ENCODE results near the gene FLYWCH2. TPM values are rescaled to one million over a fixed set of nuclear protein-coding genes. Genes with fewer than 3 reads are reported as not detected.

The FLYWCH2 gene, protein sequence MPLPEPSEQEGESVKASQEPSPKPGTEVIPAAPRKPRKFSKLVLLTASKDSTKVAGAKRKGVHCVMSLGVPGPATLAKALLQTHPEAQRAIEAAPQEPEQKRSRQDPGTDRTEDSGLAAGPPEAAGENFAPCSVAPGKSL
- polyA plus RNA-seq (2013, experiment 1 of 2), result 25.5 TPM
- 24.0 TPM for polyA plus RNA-seq (2013, experiment 2 of 2)

DNA sequence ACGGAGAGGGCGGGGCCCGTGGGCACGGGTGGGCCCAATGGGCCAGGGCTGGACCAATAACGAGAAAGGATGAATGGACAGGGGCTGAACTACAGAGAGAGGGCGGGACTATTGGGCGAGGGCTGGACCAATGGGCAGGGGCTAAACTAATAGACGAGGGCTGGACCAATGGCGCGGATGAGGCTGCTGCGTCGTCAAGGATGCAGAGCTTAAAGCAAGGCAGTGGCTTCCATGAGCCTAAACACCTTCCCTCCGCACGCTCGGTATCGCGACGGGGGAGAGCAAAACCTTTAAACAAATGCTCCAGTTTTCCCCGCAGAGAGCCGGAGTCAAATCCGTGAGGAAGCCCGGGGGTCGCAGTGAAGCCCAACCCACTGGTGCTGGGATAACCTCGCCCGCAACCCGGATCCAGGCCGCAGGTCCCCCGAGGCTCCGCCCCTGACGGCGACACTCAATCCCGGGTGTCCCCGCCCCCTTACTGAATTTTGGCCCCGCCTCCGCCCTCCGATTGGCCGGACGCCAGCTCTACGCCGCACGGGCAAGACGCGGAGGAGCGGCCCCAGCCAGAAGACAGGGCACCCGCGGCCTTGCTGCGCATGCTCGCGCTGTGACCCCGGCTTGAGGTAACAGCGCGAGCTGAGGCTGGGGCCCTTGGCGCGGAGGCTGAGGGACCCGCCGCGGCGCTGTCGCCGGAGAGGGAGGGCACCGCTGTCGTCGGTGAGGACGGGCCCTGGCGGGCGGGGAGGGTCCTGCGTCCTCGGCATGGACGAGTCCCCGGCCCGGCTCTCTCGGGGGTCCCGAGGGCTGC, at the start of gene FLYWCH2:
Gene FLYWCH2 (plus strand): TSS at position 566 of the 808 bp plus-strand sequence. CDS start 13,235 bp downstream, outside the sequence.
- peak within 1 kb of the TSS; percentile 98 for H3K4me2 ChIP-seq (ENCODE audit: insufficient read depth, low read length, poor library complexity, severe bottlenecking)
- no peak within 1 kb of the TSS for H2BK12ac ChIP-seq (ENCODE audit: low read length)
- H3K79me1 ChIP-seq (ENCODE audit: low read depth, low read length), result peaks cover 2% of the 10 kb centered on the region
- no CpG with 5 or more reads among the region's 73 CpGs for WGBS, 2 donors (ENCODE audit: extremely low coverage in 2 of 2, insufficient read length in 2 of 2, insufficient replicate concordance in 1 of 2)
- H2BK15ac ChIP-seq (ENCODE audit: low read length), result peak within 1 kb of the TSS; percentile 75
- H3K36me3 ChIP-seq (replicated peaks in 1 of 2; ENCODE audit: control insufficient read depth in 2 of 2, insufficient read depth in 2 of 2, low read length in 2 of 2), result no peaks in the 10 kb centered on the region
- H3K4me1 ChIP-seq (ENCODE audit: control insufficient read depth in 2 of 2, insufficient read depth in 1 of 2, low read depth in 1 of 2, low read length in 2 of 2), result peaks cover 1 to 5% of the 10 kb centered on the region in 2 donors
- H3K9me3 ChIP-seq (replicated peaks in 1 of 2; ENCODE audit: control insufficient read depth in 2 of 2, insufficient read depth in 1 of 2, low read depth in 1 of 2, low read length in 2 of 2), result peaks cover 3 to 10% of the 10 kb centered on the region in 2 donors
- peak; percentile 98 for DNase-seq (ENCODE audit: low spot score)
- peak within 1 kb of the TSS; percentile 92 for H4K8ac ChIP-seq (ENCODE audit: low read depth, low read length)
- H3K4me3 ChIP-seq (ENCODE audit: low read length in 2 of 2), result peak within 1 kb of the TSS; percentile 60 to 95
- H3K23ac ChIP-seq (ENCODE audit: low read depth, low read length, poor library complexity), result peak within 1 kb of the TSS; percentile 97
- peak within 1 kb of the TSS; percentile 97 for H3K14ac ChIP-seq (ENCODE audit: low read length)
- H2BK5ac ChIP-seq (ENCODE audit: low read length), result peak within 1 kb of the TSS; percentile 88
- peak within 1 kb of the TSS; percentile 56 for H2AK5ac ChIP-seq (ENCODE audit: low read depth, low read length)
- peak within 1 kb of the TSS; percentile 92 for H3K18ac ChIP-seq (ENCODE audit: low read length)
- no peaks in the 10 kb centered on the region for H3K27me3 ChIP-seq (ENCODE audit: control insufficient read depth in 3 of 3, insufficient read depth in 3 of 3, low read depth in 1 of 3, low read length in 3 of 3)
- H2AFZ ChIP-seq (ENCODE audit: low read length), result peak within 1 kb of the TSS; percentile 95
- peak within 1 kb of the TSS; percentile 76 for H3K4ac ChIP-seq (ENCODE audit: low read length)
- H4K91ac ChIP-seq (ENCODE audit: low read depth, low read length, poor library complexity), result no peak within 1 kb of the TSS
- peak within 1 kb of the TSS; percentile 84 for H3K27ac ChIP-seq (replicated peaks; ENCODE audit: low read length)
- no peak within 1 kb of the TSS for H2BK120ac ChIP-seq (ENCODE audit: low read depth, low read length)
- peak within 1 kb of the TSS; percentile 99 for H3K9ac ChIP-seq (ENCODE audit: low read depth, low read length, poor library complexity)

DNA sequence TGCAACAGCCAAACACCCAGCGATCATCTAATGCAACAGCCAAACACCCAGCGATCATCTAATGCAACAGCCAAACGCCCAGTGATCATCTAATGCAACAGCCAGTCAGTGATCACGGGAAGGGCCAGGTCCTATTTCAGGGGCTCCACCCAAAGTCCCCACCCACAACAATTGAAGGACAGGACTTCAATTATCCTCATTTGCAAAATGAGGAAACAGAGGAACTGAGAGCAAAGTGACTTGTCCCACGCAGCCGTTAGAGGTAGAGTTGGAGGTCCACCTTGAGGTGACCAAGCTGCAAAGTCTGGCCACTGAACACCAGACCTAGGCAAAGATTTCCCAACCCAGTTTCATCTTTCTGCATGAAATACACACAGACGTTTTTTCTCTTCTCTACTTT, 49.2 kb upstream of the FLYWCH2 start:
- Histone ChIP-seq H3K23ac (ENCODE audit: low read depth, low read length, poor library complexity) (no peak overlapping the region), H3K27me3 (ENCODE audit: control insufficient read depth in 3 of 3, insufficient read depth in 3 of 3, low read depth in 1 of 3, low read length in 3 of 3) (peaks cover 0 to 22% (median 7%) of the 10 kb centered on the region in 3 experiments), H3K9me3 (replicated peaks in 1 of 2; ENCODE audit: control insufficient read depth in 2 of 2, insufficient read depth in 1 of 2, low read depth in 1 of 2, low read length in 2 of 2) (peaks cover 0 to 5% of the 10 kb centered on the region in 2 donors), H3K4me3 (ENCODE audit: low read length in 2 of 2) (no peak overlapping the region), H2AK5ac (ENCODE audit: low read depth, low read length) (no peak overlapping the region), H4K8ac (ENCODE audit: low read depth, low read length) (no peak overlapping the region), H3K9ac (ENCODE audit: low read depth, low read length, poor library complexity) (no peak overlapping the region), H3K79me1 (ENCODE audit: low read depth, low read length) (peaks cover 1% of the 10 kb centered on the region), H3K36me3 (replicated peaks in 1 of 2; ENCODE audit: control insufficient read depth in 2 of 2, insufficient read depth in 2 of 2, low read length in 2 of 2) (no peaks in the 10 kb centered on the region), H4K91ac (ENCODE audit: low read depth, low read length, poor library complexity) (no peak overlapping the region), H3K4me2 (ENCODE audit: insufficient read depth, low read length, poor library complexity, severe bottlenecking) (no peak overlapping the region), H3K27ac (replicated peaks; ENCODE audit: low read length) (no peak overlapping the region), H3K4me1 (ENCODE audit: control insufficient read depth in 2 of 2, insufficient read depth in 1 of 2, low read depth in 1 of 2, low read length in 2 of 2) (peaks cover 4 to 6% of the 10 kb centered on the region in 2 donors), H2AFZ (ENCODE audit: low read length) (no peak overlapping the region), H3K14ac (ENCODE audit: low read length) (no peak overlapping the region), H3K18ac (ENCODE audit: low read length) (no peak overlapping the region), H2BK120ac (ENCODE audit: low read depth, low read length) (no peak overlapping the region), H2BK5ac (ENCODE audit: low read length) (no peak overlapping the region), H3K4ac (ENCODE audit: low read length) (no peak overlapping the region), H2BK15ac (ENCODE audit: low read length) (no peak overlapping the region), H2BK12ac (ENCODE audit: low read length) (no peak overlapping the region)
- DNase-seq (ENCODE audit: low spot score), result no peak
- 100% methylated on average over 1 of the region's 7 CpGs for WGBS, 2 donors (ENCODE audit: extremely low coverage in 2 of 2, insufficient read length in 2 of 2, insufficient replicate concordance in 1 of 2)

DNA sequence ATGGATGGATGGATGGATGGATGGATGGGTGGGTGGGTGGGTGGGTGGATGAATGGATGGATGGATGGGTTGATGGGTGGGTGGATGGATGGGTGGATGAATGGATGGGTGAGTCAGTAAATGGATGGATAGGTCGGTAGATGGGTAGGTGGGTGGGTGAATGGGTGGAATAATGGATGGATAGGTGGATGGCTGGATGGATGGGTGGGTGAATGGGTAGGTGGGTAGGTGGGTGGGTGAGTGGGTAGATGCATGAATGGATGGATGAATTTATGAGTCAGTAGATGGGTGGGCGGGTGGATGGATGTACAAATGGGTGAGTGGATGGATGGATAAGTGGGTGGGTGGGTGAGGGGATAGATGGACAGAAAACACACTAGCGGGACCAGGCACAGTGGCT, 48.0 kb upstream of the FLYWCH2 start:
- H3K27me3 ChIP-seq (ENCODE audit: control insufficient read depth in 3 of 3, insufficient read depth in 3 of 3, low read depth in 1 of 3, low read length in 3 of 3), result peaks cover 0 to 13% (median 9%) of the 10 kb centered on the region in 3 experiments
- WGBS, 2 donors (ENCODE audit: extremely low coverage in 2 of 2, insufficient read length in 2 of 2, insufficient replicate concordance in 1 of 2), result no CpG with 5 or more reads among the region's 3 CpGs
- DNase-seq (ENCODE audit: low spot score), result no peak
- H3K4me1 ChIP-seq (ENCODE audit: control insufficient read depth in 2 of 2, insufficient read depth in 1 of 2, low read depth in 1 of 2, low read length in 2 of 2), result peaks cover 4 to 7% of the 10 kb centered on the region in 2 donors
- no peak overlapping the region for H2AFZ ChIP-seq (ENCODE audit: low read length)
- H3K9me3 ChIP-seq (replicated peaks in 1 of 2; ENCODE audit: control insufficient read depth in 2 of 2, insufficient read depth in 1 of 2, low read depth in 1 of 2, low read length in 2 of 2), result peaks cover 0 to 5% of the 10 kb centered on the region in 2 donors
- no peak overlapping the region for H3K14ac ChIP-seq (ENCODE audit: low read length)
- no peak overlapping the region for H2BK12ac ChIP-seq (ENCODE audit: low read length)
- no peak overlapping the region for H2BK15ac ChIP-seq (ENCODE audit: low read length)
- H3K9ac ChIP-seq (ENCODE audit: low read depth, low read length, poor library complexity), result no peak overlapping the region
- no peak overlapping the region for H3K18ac ChIP-seq (ENCODE audit: low read length)
- no peak overlapping the region for H3K23ac ChIP-seq (ENCODE audit: low read depth, low read length, poor library complexity)
- no peak overlapping the region for H3K27ac ChIP-seq (replicated peaks; ENCODE audit: low read length)
- H2BK120ac ChIP-seq (ENCODE audit: low read depth, low read length), result no peak overlapping the region
- peaks cover 1% of the 10 kb centered on the region for H3K79me1 ChIP-seq (ENCODE audit: low read depth, low read length)
- no peak overlapping the region for H4K8ac ChIP-seq (ENCODE audit: low read depth, low read length)
- H3K4ac ChIP-seq (ENCODE audit: low read length), result no peak overlapping the region
- H3K36me3 ChIP-seq (replicated peaks in 1 of 2; ENCODE audit: control insufficient read depth in 2 of 2, insufficient read depth in 2 of 2, low read length in 2 of 2), result no peaks in the 10 kb centered on the region
- H3K4me3 ChIP-seq (ENCODE audit: low read length in 2 of 2), result no peak overlapping the region
- no peak overlapping the region for H4K91ac ChIP-seq (ENCODE audit: low read depth, low read length, poor library complexity)
- no peak overlapping the region for H2BK5ac ChIP-seq (ENCODE audit: low read length)
- no peak overlapping the region for H2AK5ac ChIP-seq (ENCODE audit: low read depth, low read length)
- no peak overlapping the region for H3K4me2 ChIP-seq (ENCODE audit: insufficient read depth, low read length, poor library complexity, severe bottlenecking)
